Colon (tissue), 2 donors: ENCODE data around the gene MMP13.
"Not testable (repeated sequence)": the region's sequence is repeated elsewhere in the genome, so short reads cannot be mapped to it uniquely, and the experiment has no call there.

Experiments used
- FAIRE-seq: peaks from 2 replicates; lab custom pipeline; 2012; peaks lifted over from hg19 to GRCh38; lab: Jason Lieb, UNC
- donor health status: control.
- donor health status: control.

The MMP13 gene

DNA sequence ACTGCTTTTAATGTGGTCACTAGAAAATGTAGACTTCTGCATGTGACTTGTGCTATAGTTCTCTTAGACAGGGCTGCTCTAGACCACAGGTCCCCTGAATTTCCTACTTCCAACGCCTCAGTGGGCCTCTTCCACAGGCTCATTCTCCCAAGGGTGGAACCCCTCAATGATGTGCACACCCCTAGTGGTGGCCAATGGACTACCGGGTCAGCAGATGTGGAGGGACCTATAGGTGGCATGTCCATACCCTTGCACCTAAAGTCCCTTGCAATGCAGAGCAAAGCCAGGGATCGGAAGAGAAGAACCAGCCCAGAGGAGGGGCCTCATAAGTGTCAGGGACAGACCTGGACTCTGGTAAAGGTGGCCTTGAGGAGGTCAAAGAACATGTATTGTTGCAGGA, 20.0 kb downstream of the MMP13 start:
- FAIRE-seq: no peak

- FAIRE-seq: no peak
These were observed 20.8 kb downstream of the MMP13 start for GRCh38 chr11:102934735-102935134.

- FAIRE-seq: no peak
These were observed 21.9 kb downstream of the MMP13 start for GRCh38 chr11:102933627-102934026.

- FAIRE-seq: no peak
These were observed 22.9 kb downstream of the MMP13 start for GRCh38 chr11:102932678-102933077.

- no peak for FAIRE-seq
These were observed 25.1 kb downstream of the MMP13 start for GRCh38 chr11:102930451-102930850.

DNA sequence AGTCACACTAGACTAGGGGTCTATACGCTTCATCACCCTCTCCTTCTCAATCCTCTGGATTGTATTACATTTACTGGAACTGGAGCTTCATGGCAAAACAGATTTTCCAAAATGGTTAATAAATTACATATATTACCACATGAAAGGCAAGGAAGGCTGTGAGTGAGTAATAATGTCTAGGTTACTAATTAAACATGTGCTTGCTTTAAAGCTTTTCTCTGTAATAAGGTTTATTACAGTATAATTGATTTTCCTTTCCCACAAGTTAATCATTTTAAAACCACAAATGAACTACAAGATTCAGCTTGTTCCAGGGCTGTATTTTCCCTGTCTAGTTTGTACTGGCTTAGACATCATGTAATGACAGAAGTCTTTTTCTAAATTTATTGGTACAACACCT, 25.6 kb downstream of the MMP13 start:
- no peak for FAIRE-seq

GRCh38 chr11:102929166-102929565, 26.4 kb downstream of the MMP13 start:
- no peak for FAIRE-seq

- no peak for FAIRE-seq
These were observed 27.3 kb downstream of the MMP13 start for GRCh38 chr11:102928247-102928646.

GRCh38 chr11:102927624-102927990, 27.9 kb downstream of the MMP13 start:
- no peak for FAIRE-seq

GRCh38 chr11:102926961-102927623, 28.4 kb downstream of the MMP13 start:
- FAIRE-seq: no peak

DNA sequence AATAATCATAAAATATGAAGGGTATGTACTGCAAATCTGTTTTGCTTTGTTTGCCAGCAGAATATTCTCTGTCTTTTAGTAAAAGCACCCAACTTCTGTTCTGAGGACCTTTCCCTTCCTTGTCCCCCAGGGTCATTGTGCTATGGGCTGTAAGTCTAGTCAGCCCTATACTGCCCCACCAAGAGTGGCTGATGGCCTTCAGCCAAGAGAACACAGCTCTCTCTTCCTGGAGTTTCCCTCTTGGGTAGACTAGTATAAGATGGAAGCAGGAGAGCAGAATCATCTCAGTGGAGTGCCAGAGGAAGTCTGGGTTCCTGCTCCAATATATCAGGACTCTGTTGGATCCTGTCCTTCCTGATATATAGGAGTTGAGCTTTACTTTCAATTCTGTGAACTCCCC, 29.0 kb downstream of the MMP13 start:
- no peak for FAIRE-seq

GRCh38 chr11:102925988-102926387, 29.5 kb downstream of the MMP13 start:
- no peak for FAIRE-seq

DNA sequence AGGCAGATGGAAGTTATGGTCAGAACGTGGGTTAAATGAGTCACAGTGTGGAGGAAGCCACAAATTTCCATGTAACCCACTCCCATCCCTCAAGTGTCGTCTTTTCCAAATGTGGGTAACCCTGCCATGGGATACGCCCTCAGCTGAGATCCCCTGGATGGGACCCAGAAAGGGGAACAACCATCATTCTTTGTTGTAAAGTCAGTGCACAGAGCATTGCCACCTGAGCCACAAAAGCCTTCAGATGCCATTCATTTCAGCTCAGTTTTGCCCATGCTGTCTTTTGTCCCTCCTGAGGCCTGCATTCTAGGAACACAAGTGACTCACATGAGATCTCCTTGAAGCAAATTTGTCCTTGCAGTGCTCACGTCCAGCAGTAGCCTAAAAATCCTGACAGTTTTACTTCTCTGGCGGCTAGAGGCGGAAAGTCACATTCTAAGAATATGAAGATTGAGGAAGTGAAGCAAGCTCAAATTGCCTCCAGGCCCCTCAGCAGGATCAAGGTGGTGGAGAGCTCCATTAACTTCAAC, 30.6 kb downstream of the MMP13 start:
- no peak for FAIRE-seq

DNA sequence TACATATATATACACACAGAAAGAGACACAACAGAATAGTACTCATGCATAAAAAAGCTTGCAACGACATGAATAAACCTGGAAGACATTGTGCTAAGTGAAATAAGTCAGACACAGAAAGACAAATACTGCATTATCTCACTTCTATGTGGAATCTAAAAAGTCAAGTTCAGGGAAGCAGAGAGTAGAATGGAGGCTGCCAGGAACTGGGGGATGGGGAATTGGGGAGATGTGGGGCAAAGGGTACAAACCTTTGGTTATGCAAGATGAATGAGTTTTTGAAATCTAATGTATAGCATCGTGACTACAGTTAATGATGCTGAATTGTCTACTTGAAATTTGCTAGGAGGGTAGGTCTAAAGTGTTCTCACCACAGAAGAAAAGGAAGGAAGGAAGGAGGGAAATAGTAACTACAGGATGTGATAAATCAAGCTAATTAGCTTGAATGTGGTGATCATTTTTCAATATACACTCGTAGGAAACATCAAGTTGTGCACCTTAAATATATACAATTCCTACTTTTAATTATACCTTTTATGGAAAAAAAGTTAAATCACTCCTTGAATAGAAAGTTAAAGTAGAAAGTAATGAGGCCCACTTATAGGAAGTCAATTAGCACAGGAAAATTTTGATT, 33.8 kb downstream of the MMP13 start:
- no peak for FAIRE-seq

- no peak for FAIRE-seq
These were observed 35.3 kb downstream of the MMP13 start for GRCh38 chr11:102920118-102920684.

DNA sequence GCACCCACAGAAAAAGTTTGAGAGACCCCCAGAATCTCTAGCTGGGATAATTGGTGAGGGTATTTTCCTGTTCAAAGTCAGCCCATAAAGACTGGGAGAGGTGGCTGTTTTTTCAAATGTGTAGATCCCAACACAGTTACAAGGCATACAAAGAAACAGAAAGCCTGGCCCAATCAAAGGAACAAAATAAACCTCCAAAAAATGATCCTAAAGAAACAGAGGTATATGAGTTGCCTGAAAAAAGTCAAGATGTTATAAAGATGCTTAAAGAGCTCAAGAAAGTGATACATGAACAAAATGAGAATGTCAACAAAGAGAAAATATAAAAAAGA, 40.5 kb downstream of the MMP13 start:
- no peak for FAIRE-seq

- FAIRE-seq: no peak
These were observed 41.1 kb downstream of the MMP13 start for GRCh38 chr11:102914238-102915043.

GRCh38 chr11:102912482-102912830, 43.1 kb downstream of the MMP13 start:
- FAIRE-seq: no peak

DNA sequence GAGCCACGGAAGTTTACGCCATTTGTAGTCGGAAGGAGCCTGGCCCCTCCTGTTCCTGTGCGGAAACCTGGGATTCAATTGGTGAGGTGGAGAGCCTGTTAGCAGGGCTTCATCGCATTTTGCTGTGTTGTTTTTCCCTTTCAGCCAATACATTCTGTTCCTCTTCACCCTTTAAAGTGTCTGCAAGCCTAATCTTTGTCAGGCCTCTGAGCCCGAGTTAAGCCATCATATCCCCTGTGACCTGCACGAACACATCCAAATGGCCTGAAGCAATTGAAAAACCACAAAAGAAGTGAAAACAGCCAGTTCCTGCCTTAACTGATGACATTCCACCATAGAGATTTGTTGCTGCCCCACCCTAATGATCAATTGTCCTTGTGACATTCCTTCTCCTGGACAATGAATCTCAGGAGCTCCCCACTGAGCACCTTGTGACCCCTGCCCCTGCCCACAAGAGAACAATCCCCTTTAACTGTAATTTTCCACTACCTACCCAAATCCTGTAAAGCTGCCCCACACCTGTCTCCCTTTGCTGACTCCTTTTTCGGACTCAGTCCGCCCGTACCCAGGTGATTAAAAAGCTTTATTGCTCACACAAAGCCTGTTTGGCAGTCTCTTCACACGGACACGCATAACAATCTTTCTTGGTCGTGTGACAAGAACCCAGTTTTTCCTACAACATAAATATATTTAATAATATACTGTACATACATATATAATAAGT, 43.6 kb downstream of the MMP13 start:
- no peak for FAIRE-seq

- not testable (repeated sequence) for FAIRE-seq
These were observed 49.7 kb downstream of the MMP13 start for GRCh38 chr11:102905848-102906247.

GRCh38 chr11:102903895-102904294, 51.6 kb downstream of the MMP13 start:
- not testable (repeated sequence) for FAIRE-seq

- no peak for FAIRE-seq
These were observed 55.2 kb downstream of the MMP13 start for GRCh38 chr11:102900346-102900745.
